Activated B cell treated with CpG ODN at 0.5 μM for 24 hours (primary cell): ENCODE measurements around the gene ZNF598. TPM values are rescaled to one million over a fixed set of nuclear protein-coding genes. Genes with fewer than 3 reads are reported as not detected.

Source experiments
- ATAC-seq: fragments of 200-7000 bp; cut with Tn5 transposase; one replicate; pipeline ENCODE4 v1.10.0; 2021; ENCODE audit warnings: low read depth, mild to moderate bottlenecking, moderate library complexity
- CTCF ChIA-PET: fragments of 350-600 bp; sonication (Branson Sonifier 250); formaldehyde crosslinking; loops from one replicate; lab custom pipeline; 2021; ENCODE audit warnings: antibody characterized with exemption; lab: Charles Lee
- POLR2A ChIA-PET: fragments of 350-600 bp; sonication (Branson Sonifier 250); formaldehyde crosslinking; loops from one replicate; lab custom pipeline; 2021; ENCODE audit warnings: antibody characterized with exemption; lab: Charles Lee
- DNase-seq: peaks from one replicate; pipeline ENCODE4 v3.0.0; 2022
- H3K27ac Mint-ChIP-seq: one replicate; pipeline ENCODE4 v1.8.0; 2020; ENCODE audit warnings: mixed read lengths
- H3K27me3 Mint-ChIP-seq: one replicate; pipeline ENCODE4 v1.8.0; 2021; ENCODE audit warnings: mixed read lengths
- H3K36me3 Mint-ChIP-seq: one replicate; pipeline ENCODE4 v1.8.0; 2021; ENCODE audit warnings: low read depth, mixed read lengths
- H3K4me1 Mint-ChIP-seq: one replicate; pipeline ENCODE4 v1.8.0; 2021; ENCODE audit warnings: mixed read lengths
- H3K4me3 Mint-ChIP-seq: one replicate; pipeline ENCODE4 v1.8.0; 2020; ENCODE audit warnings: mild to moderate bottlenecking, mixed read lengths
- H3K9me3 Mint-ChIP-seq: one replicate; pipeline ENCODE4 v1.8.0; 2020; ENCODE audit warnings: mixed read lengths
- CTCF ChIP-seq: fragments of 200-600 bp; IDR thresholded peaks from one replicate; pipeline ENCODE4 v1.8.0; 2022; ENCODE audit warnings: antibody characterized with exemption, mild to moderate bottlenecking
- intact Hi-C: fragments of 100-400 bp; cut with micrococcal nuclease; formaldehyde crosslinking; loops from one replicate; pipeline ENCODE4 v1.15.1; 2024
- total RNA-seq: library from RNA; stranded (reverse); gene quantifications from 2 replicates; pipeline ENCODE4 v1.2.3, GENCODE V29; 2022

Gene ZNF598
- total RNA-seq, 1 donor from 2014 or later = 59.3 TPM

- TF ChIP-seq CTCF = no peak
- Mint-ChIP-seq H3K27ac (no peak overlapping the region), H3K9me3 (no peaks in the 10 kb centered on the region), H3K36me3 (peaks cover 63% of the 10 kb centered on the region), H3K4me1 (no peaks in the 10 kb centered on the region), H3K4me3 (no peak overlapping the region), H3K27me3 (no peaks in the 10 kb centered on the region)
- ChIA-PET POLR2A (interaction anchor here (0.6 kb wide), 1 partner anchor 9 kb away, joined by 11 read pairs; no protein-coding TSS in a partner anchor), CTCF (interaction anchor here (1.2 to 1.7 kb wide), 2 partner anchors 34 to 84 kb away, joined by 5 to 7 read pairs; no protein-coding TSS in a partner anchor)
- DNase-seq (no peak), ATAC-seq (no peak)
- intact Hi-C loops = no loop called here
These were observed 46.5 kb upstream of the ZNF598 start for GRCh38 chr16:2056077-2056476.

DNA sequence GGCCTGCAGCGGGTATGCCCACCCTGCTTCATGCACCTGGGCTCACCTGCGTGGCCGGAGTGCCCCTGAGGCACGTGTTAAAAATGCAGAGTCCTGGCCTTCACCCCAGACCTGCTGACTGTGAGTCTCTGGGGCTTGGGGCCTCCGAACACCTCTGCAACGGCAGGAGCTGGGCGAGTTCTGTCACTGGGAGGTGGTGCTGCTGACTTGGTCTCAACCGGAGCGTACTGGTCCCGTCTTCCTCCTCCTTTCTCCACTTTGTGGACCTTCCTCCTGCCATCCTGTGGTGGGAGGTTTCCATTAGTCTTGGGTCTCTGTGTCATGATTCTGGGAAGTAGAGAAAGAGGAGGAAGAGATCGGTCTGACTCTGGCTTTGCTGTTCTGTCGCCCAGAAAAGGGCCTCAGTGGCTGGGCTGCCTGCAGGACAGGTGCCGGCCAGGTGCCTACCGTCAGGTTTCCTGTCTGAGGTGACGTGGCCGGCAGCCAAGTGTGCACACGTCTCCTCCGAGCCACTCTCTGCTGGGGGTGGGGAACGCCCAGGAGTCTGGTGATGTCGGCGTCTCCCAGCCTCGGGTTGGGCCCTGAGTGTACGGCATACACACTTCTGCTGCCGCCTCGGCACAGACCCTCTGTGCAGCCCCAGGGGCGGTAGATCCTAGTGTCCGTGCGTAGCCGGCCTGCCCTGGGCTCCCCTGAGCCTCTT lies 45.1 kb upstream of the ZNF598 start:
- no peaks in the 10 kb centered on the region for H3K9me3 Mint-ChIP-seq
- H3K4me1 Mint-ChIP-seq = no peaks in the 10 kb centered on the region
- H3K27ac Mint-ChIP-seq = no peak overlapping the region
- ChIA-PET CTCF (no interaction called here), POLR2A (no interaction called here)
- no peak overlapping the region for H3K4me3 Mint-ChIP-seq
- no peaks in the 10 kb centered on the region for H3K27me3 Mint-ChIP-seq
- ATAC-seq = no peak
- no peak for DNase-seq
- intact Hi-C loops = no loop called here
- H3K36me3 Mint-ChIP-seq = peaks cover 62% of the 10 kb centered on the region
- TF ChIP-seq CTCF = no peak

DNA sequence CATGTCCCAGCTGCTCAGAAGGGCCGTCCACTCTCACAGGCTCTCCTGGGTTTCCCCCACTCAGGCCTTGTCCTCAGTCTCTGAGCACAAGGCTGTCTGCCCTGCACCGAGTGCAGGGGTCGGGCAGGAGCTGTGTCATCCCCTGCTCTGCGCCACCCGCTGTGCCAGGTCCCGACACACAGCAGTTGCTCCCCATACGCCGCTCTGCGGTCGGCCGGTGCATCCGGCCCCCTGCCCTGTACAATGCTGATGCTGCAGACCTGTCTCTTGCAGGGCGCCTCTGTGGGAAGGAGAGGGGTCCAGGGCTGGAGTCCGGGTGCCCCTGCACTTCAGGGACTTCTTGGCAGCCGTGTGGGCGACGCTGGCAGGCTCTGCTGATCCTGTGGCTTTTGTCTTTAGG lies 44.3 kb upstream of the ZNF598 start:
- CTCF ChIA-PET = no interaction called here
- ATAC-seq (no peak), DNase-seq (no peak)
- peaks cover 3% of the 10 kb centered on the region for H3K4me1 Mint-ChIP-seq
- POLR2A ChIA-PET = no interaction called here
- no peaks in the 10 kb centered on the region for H3K9me3 Mint-ChIP-seq
- TF ChIP-seq CTCF = no peak
- no peaks in the 10 kb centered on the region for H3K27me3 Mint-ChIP-seq
- no peak overlapping the region for H3K27ac Mint-ChIP-seq
- peaks cover 62% of the 10 kb centered on the region for H3K36me3 Mint-ChIP-seq
- no peak overlapping the region for H3K4me3 Mint-ChIP-seq
- intact Hi-C loops = no loop called here

- intact Hi-C loops = no loop called here
- H3K4me1 Mint-ChIP-seq = peaks cover 10% of the 10 kb centered on the region
- H3K27ac Mint-ChIP-seq = no peak overlapping the region
- ATAC-seq = no peak
- no peak for DNase-seq
- ChIA-PET POLR2A (no interaction called here), CTCF (no interaction called here)
- no peak for TF ChIP-seq CTCF
- H3K36me3 Mint-ChIP-seq = peaks cover 57% of the 10 kb centered on the region
- H3K27me3 Mint-ChIP-seq = no peaks in the 10 kb centered on the region
- no peaks in the 10 kb centered on the region for H3K9me3 Mint-ChIP-seq
- no peak overlapping the region for H3K4me3 Mint-ChIP-seq
These were observed 43.6 kb upstream of the ZNF598 start for GRCh38 chr16:2053211-2053610.

GRCh38 chr16:2048116-2048543 lies 38.5 kb upstream of the ZNF598 start:
- TF ChIP-seq CTCF = no peak
- CTCF ChIA-PET = interaction anchor here (0.7 to 1.2 kb wide), 2 partner anchors 44 to 91 kb away, joined by 4 to 5 read pairs; no protein-coding TSS in a partner anchor
- Mint-ChIP-seq H3K27ac (peak overlapping the region; percentile 66), H3K27me3 (no peaks in the 10 kb centered on the region), H3K4me1 (peaks cover 24% of the 10 kb centered on the region), H3K4me3 (peak overlapping the region; percentile 89), H3K9me3 (no peaks in the 10 kb centered on the region), H3K36me3 (peaks cover 24% of the 10 kb centered on the region)
- no peak for ATAC-seq
- POLR2A ChIA-PET = interaction anchor here (0.6 to 1.9 kb wide), 12 partner anchors 15 to 484 kb away, joined by 3 to 30 read pairs (median 4); partner anchors contain the start of genes MLST8, NHERF2, RPS2 and TRAF7
- intact Hi-C loops = loop anchor here (5.0 kb wide), 1 partner anchor 74 kb away; no protein-coding TSS in a partner anchor
- DNase-seq = no peak
